GM12872 (cell line): ENCODE results near the gene EIF2S2.

Source experiments
- CTCF ChIP-seq: IDR thresholded peaks from 3 replicates; pipeline ENCODE4 v1.5.1; 2011; ENCODE audit warnings: low read depth, mild to moderate bottlenecking, low read length, moderate library complexity; ENCODE audit not compliant: insufficient read depth

Gene EIF2S2

GRCh38 chr20:34047010-34047687, 64.9 kb downstream of the EIF2S2 start:
- no peak for TF ChIP-seq CTCF

DNA sequence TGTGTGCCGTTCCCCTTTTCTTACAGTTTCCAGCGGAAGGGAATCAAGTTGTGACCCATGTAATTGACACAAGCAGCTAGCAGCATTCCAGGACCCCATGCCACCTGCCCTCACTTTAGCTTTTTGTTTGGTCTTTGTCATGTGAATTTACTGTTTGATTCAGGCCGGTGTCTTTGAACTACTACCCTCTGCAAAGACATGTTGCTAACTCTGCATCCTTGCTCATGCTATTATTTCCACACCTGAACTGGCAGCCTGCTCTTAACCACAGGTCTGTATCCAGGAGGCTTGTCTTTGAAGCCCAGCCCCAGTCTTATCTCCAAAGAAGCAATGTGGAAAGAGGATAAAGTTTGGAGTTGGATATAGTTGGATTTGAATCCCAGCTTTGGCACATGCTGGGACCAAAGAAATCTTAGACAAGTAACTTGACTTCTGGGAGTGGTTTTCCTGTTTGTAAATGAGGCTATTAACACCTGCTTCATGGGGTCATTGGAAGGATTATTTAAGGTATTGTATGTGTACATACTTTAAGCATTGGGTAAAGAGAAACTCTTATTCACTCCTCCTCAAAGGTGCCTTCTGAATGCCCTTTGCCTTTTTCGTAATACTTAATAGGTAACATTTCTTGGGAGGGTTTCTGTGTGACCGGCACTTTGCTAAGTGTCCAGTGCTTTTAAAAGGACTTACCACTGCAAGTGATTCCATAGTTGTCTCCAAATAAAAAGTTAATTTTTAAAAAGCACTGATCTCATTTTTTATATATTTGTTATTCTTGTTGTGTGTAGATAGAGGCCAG, 65.9 kb downstream of the EIF2S2 start:
- no peak for TF ChIP-seq CTCF

DNA sequence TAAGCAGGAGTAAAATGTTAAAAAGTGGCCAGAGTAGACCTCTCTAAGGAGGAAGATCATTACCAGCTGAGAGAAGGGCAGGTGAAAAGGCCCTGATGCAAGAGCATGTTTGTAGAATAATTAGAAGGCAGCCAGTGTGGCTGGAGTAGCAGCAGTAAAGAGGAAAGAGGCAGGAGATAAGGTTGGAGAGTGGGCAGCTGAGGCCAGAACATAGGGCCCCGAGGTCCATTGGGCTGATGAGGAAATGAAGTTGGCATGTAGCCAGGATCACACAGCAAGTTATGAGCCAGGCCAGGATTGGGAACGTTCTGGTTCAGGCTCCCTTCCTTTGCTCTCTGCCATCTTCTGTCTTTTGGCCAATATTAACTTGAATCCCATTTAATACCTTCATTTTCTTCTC, 66.7 kb downstream of the EIF2S2 start:
- no peak for TF ChIP-seq CTCF

- TF ChIP-seq CTCF = no peak
Observed at GRCh38 chr20:34043025-34043424, 69.0 kb downstream of the EIF2S2 start.

- no peak for TF ChIP-seq CTCF
Observed at GRCh38 chr20:34042262-34042661, 69.8 kb downstream of the EIF2S2 start.

DNA sequence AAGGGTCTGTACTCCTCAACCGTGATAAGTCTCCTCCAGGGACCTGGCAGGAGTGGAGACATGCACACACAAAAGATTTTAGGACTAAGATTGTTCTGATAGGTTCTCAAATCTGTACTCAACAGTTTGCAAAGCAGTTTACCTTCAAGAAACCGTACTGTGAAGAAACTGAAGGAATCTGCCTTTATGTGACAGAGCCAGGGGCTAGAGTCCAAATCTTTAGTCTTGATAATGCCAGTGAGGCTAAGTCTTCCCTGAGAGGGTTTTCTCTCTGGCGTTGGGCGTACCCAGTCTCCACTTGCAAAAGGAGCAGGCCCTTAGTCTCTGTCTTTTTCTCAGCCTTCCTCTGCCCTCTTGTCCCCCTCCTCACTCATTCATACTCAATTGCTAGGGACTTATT, 70.8 kb downstream of the EIF2S2 start:
- TF ChIP-seq CTCF = no peak

DNA sequence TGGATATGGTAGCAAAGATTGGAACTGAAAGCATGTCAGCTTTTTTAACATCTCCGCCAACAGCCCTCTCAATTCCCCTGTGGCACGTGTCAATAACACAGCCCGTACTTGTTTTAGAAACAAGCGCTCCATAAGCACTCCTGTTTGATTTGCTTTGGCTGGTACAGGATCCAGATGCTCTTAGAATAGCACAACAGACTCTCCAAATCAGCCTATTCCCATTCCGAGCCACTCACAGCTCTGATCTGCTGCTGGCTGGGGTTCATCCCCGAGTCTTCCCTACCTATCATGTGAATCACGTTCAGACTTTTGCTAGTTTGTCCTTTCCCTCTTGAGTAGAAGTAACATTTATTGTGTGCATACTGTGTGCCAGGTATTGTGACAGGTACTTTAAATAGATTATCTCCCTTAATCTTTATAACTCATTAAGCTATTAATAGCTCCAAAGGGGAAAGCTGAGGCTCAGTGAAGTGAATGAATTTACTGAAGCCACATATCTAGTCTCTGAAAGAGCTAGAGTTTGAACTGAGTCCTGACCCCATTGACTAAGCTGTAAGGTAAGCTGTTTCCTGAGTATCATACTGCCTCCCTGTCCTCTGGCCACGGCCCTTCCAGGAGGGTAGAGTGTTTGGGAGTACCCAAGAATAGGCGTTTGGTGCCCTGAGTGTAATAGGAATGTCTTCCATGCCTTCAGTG, 71.6 kb downstream of the EIF2S2 start:
- TF ChIP-seq CTCF = no peak
